Endothelial cell of umbilical vein (primary cell): ENCODE data around the gene RNMT. TPM values are rescaled to one million over a fixed set of nuclear protein-coding genes. Genes with fewer than 3 reads are reported as not detected.

ENCODE experiments used
- BruUV-seq: library from RNA; stranded (reverse); fragments of 400-500 nt; replicated peaks from 2 replicates; lab custom pipeline; 2021; lab: Mats Ljungman, UMichigan
- CTCF ChIA-PET: fragments of 300-600, 350-600 bp; sonication (Branson Sonifier 250); formaldehyde crosslinking; loops from one replicate; lab custom pipeline; 2021; ENCODE audit warnings: antibody characterized with exemption, inconsistent platforms; lab: Charles Lee
- POLR2A ChIA-PET: fragments of 300-600, 350-600 bp; sonication (Branson Sonifier 250); formaldehyde crosslinking; loops from one replicate; lab custom pipeline; 2021; ENCODE audit warnings: antibody characterized with exemption, inconsistent platforms; lab: Charles Lee
- DNase-seq: peaks from one replicate; pipeline ENCODE4 v3.0.0-alpha.2; 2011; ENCODE audit warnings: low read depth, low spot score
- FAIRE-seq: peaks from 2 replicates; lab custom pipeline; 2011; peaks lifted over from hg19 to GRCh38; lab: Jason Lieb, UNC
- H2AFZ ChIP-seq: 2 replicates; pipeline ENCODE4 v1.6.0; 2012; ENCODE audit warnings: low read depth, low read length, control low read depth, inconsistent platforms
- H3K27ac ChIP-seq: 2 replicates; pipeline ENCODE4 v1.5.1; 2011; ENCODE audit warnings: low read depth, mild to moderate bottlenecking, control low read depth, low read length, moderate library complexity; ENCODE audit not compliant: insufficient read depth
- H3K27me3 ChIP-seq, 2 experiments: 2 replicates each; pipeline versions ENCODE4 v1.6.0 to v1.6.1; 2011; ENCODE audit warnings: low read length in 2 of 2, mixed read lengths in 1 of 2; ENCODE audit not compliant: control insufficient read depth in 2 of 2, insufficient read depth in 2 of 2
- H3K36me3 ChIP-seq, 2 experiments: 2 replicates in 1 of 2; 3 replicates in 1 of 2; pipeline ENCODE4 v1.5.1; 2011; ENCODE audit warnings: low read length in 2 of 2, mild to moderate bottlenecking in 1 of 2, moderate library complexity in 1 of 2; ENCODE audit not compliant: control insufficient read depth in 2 of 2, insufficient read depth in 2 of 2; ENCODE audit errors: extremely low read depth in 1 of 2
- H3K4me1 ChIP-seq: 3 replicates; pipeline ENCODE4 v1.5.1; 2011; ENCODE audit warnings: mild to moderate bottlenecking, low read length; ENCODE audit not compliant: control insufficient read depth, insufficient read depth; ENCODE audit errors: extremely low read depth
- H3K4me2 ChIP-seq: 2 replicates; pipeline ENCODE4 v1.6.1; 2011; ENCODE audit warnings: low read length, control low read depth, mixed read lengths; ENCODE audit not compliant: insufficient read depth
- H3K4me3 ChIP-seq, 3 experiments: fragments of 200-600 bp in 1 of 3; sonication (generic), shearing (Covaris generic) in 1 of 3; replicated peaks in 1 of 3; 2 replicates each; pipeline ENCODE4 v1.5.1; 2011 to 2016; ENCODE audit warnings: control low read depth in 3 of 3, low read length in 3 of 3, mild to moderate bottlenecking in 2 of 3, inconsistent platforms in 1 of 3, low read depth in 1 of 3, moderate library complexity in 1 of 3; ENCODE audit not compliant: insufficient read depth in 1 of 3
- H3K79me2 ChIP-seq: 2 replicates; pipeline ENCODE4 v1.6.0; 2012; ENCODE audit warnings: low read length, inconsistent platforms; ENCODE audit not compliant: control insufficient read depth, insufficient read depth
- H3K9ac ChIP-seq: replicated peaks from 2 replicates; pipeline ENCODE3; 2011; ENCODE audit warnings: low read length, control low read depth; ENCODE audit not compliant: insufficient read depth; ENCODE audit errors: extremely low read depth
- H3K9me1 ChIP-seq: replicated peaks from 3 replicates; pipeline ENCODE4 v1.6.0; 2011; ENCODE audit warnings: mild to moderate bottlenecking, low read length; ENCODE audit not compliant: control insufficient read depth, insufficient read depth; ENCODE audit errors: extremely low read depth
- H3K9me3 ChIP-seq: replicated peaks from 2 replicates; pipeline ENCODE4 v1.5.1; 2012; ENCODE audit warnings: low read length, inconsistent platforms; ENCODE audit not compliant: control insufficient read depth, insufficient read depth
- H4K20me1 ChIP-seq: replicated peaks from 2 replicates; pipeline ENCODE3; 2011; ENCODE audit warnings: mild to moderate bottlenecking, low read length; ENCODE audit not compliant: control insufficient read depth, insufficient read depth; ENCODE audit errors: extremely low read depth
- CTCF ChIP-seq, 2 donors: IDR thresholded peaks; 1 replicate in 1 of 2; 2 replicates in 1 of 2; pipeline ENCODE4 v1.5.1; 2011; ENCODE audit warnings: low read length in 2 of 2, mild to moderate bottlenecking in 2 of 2, moderate library complexity in 2 of 2, control low read depth in 1 of 2, inconsistent platforms in 1 of 2, low read depth in 1 of 2; ENCODE audit not compliant: insufficient read depth in 1 of 2; ENCODE audit errors: extremely low read depth in 1 of 2
- EZH2 ChIP-seq: IDR thresholded peaks from 2 replicates; pipeline ENCODE4 v1.6.1; 2012; ENCODE audit warnings: borderline replicate concordance, low read depth, mild to moderate bottlenecking, moderate library complexity, low read length, inconsistent platforms; ENCODE audit not compliant: severe bottlenecking
- FOS ChIP-seq: IDR thresholded peaks from 2 replicates; pipeline ENCODE4 v1.6.1; 2011; ENCODE audit warnings: mild to moderate bottlenecking, low read length, moderate library complexity, borderline replicate concordance; ENCODE audit not compliant: insufficient read depth
- GATA2 ChIP-seq: IDR thresholded peaks from 2 replicates; pipeline ENCODE4 v1.7.0; 2011; ENCODE audit warnings: low read depth, mild to moderate bottlenecking, moderate library complexity, mixed read lengths, low read length; ENCODE audit not compliant: insufficient read length, insufficient read depth
- JUN ChIP-seq: IDR thresholded peaks from 2 replicates; pipeline ENCODE4 v1.6.1; 2011; ENCODE audit warnings: borderline replicate concordance, low read depth; ENCODE audit not compliant: insufficient read length, insufficient read depth
- MAX ChIP-seq: IDR thresholded peaks from 2 replicates; pipeline ENCODE4 v1.6.1; 2011; ENCODE audit not compliant: insufficient read depth, insufficient read length
- MYC ChIP-seq: IDR thresholded peaks from one replicate; pipeline ENCODE4 v1.6.1; 2011; ENCODE audit warnings: mild to moderate bottlenecking, low read depth, low read length
- POLR2A ChIP-seq: IDR thresholded peaks from 2 replicates; pipeline ENCODE4 v1.6.1; 2012; ENCODE audit warnings: low read depth, mild to moderate bottlenecking, control low read depth, low read length
- POLR2AphosphoS5 ChIP-seq: IDR thresholded peaks from 2 replicates; pipeline ENCODE4 v1.6.1; 2012; ENCODE audit warnings: low read depth, mild to moderate bottlenecking, control low read depth, low read length, moderate library complexity; ENCODE audit not compliant: insufficient read depth
- dilution Hi-C: fragments of 300-500 bp; cut with MboI; formaldehyde crosslinking; loops from one replicate; pipeline ENCODE4 v1.15.0; 2019; ENCODE audit warnings: low sequenced_read_pairs; ENCODE audit not compliant: extremely low pct_ligation_motif_present
- intact Hi-C: fragments of 100-400 bp; cut with micrococcal nuclease; formaldehyde crosslinking; loops from one replicate; pipeline ENCODE4 v1.10.0; 2022
- polyA plus RNA-seq, 4 experiments: library from polyadenylated mRNA; depleted of rRNA in 3 of 4; stranded (reverse) in 3 of 4; unstranded in 1 of 4; fragments of >200 nt; gene quantifications; 2 replicates each; pipeline versions ENCODE4 v1.2.1 to v1.2.3, GENCODE V29; 2011 to 2012; ENCODE audit warnings: missing spikeins in 1 of 4
- total RNA-seq: library from RNA; stranded (reverse); gene quantifications from 2 replicates; pipeline ENCODE4 v1.2.3, GENCODE V29; 2021

The RNMT gene
- total and polyA plus RNA-seq, 2 donors (not counting 3 experiments of a cell fraction or from before 2014, with no cell fraction given): 9.8 to 29.5 TPM

DNA sequence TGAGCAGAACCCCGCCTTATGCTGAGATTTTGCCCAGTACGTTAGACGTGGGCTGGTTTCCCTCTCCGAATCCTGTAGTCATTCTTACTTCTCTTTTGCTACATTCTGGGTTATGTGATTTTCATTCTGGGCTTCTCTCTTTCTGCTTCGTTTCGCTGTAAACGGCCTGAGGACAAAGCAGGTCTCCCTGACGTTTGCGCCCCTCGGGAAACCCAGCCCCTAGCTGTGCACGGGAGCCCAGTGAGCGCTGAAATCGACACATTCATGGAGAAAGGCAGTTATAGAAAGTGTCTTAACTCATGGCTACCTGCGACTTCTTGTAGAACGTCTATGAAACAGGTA, 74.8 kb downstream of the RNMT start:
- dilution Hi-C loops: no loop called here
- POLR2A ChIA-PET: no interaction called here

GRCh38 chr18:13804305-13804704, 77.8 kb downstream of the RNMT start:
- H3K36me3 ChIP-seq: no peaks in the 10 kb centered on the region
- H3K9me1 ChIP-seq: no peaks in the 10 kb centered on the region
- no TSS peak for BruUV-seq
- intact Hi-C loops: loop anchor here (5.0 to 10.0 kb wide), 2 partner anchors 340 to 587 kb away; partner anchors contain the start of gene LDLRAD4
- peak; percentile 64 for DNase-seq
- no peak for FAIRE-seq
- no peak for TF ChIP-seq GATA2
- TF ChIP-seq EZH2: no peak
- no peak for TF ChIP-seq MAX
- no peak for TF ChIP-seq POLR2AphosphoS5
- TF ChIP-seq MYC: no peak
- no peak for TF ChIP-seq POLR2A
- TF ChIP-seq JUN: no peak
- no peak for TF ChIP-seq FOS
- TF ChIP-seq CTCF (IDR thresholded peaks at IDR 0.05; ENCODE audit: extremely low read depth in 1 of 2, insufficient read depth in 1 of 2, low read depth in 1 of 2, low read length in 2 of 2): no peak
- peaks cover 3 to 10% of the 10 kb centered on the region in 2 experiments for H3K27me3 ChIP-seq
- peaks cover 5% of the 10 kb centered on the region for H3K4me1 ChIP-seq
- H3K79me2 ChIP-seq: no peaks in the 10 kb centered on the region
- ChIA-PET CTCF (interaction anchor here (0.6 to 4.0 kb wide), 3 partner anchors 8 to 246 kb away, joined by 3 to 26 read pairs (median 3); no protein-coding TSS in a partner anchor), POLR2A (no interaction called here)
- no peaks in the 10 kb centered on the region for H4K20me1 ChIP-seq
- no peak overlapping the region for H3K27ac ChIP-seq
- H3K4me2 ChIP-seq: no peak overlapping the region
- no peak overlapping the region for H2AFZ ChIP-seq
- H3K9me3 ChIP-seq: no peaks in the 10 kb centered on the region
- H3K4me3 ChIP-seq: no peak overlapping the region
- dilution Hi-C loops: no loop called here
- no peak overlapping the region for H3K9ac ChIP-seq

More for the DNA sequence above, 74.8 kb downstream of the RNMT start:
- Histone ChIP-seq H3K27ac (no peak overlapping the region), H3K36me3 (no peaks in the 10 kb centered on the region), H3K4me3 (peak overlapping the region in 1 of 3 experiments; percentile 37), H2AFZ (peak overlapping the region; percentile 16), H3K4me1 (peaks cover 23% of the 10 kb centered on the region), H4K20me1 (no peaks in the 10 kb centered on the region), H3K9ac (peak overlapping the region; percentile 16), H3K79me2 (no peaks in the 10 kb centered on the region), H3K4me2 (peak overlapping the region; percentile 71), H3K9me3 (no peaks in the 10 kb centered on the region), H3K9me1 (no peaks in the 10 kb centered on the region), H3K27me3 (peaks cover 3 to 10% of the 10 kb centered on the region in 2 experiments)
- BruUV-seq: no TSS peak
- CTCF ChIA-PET: interaction anchor here (1.5 to 1.7 kb wide), 3 partner anchors 11 to 243 kb away, joined by 4 to 7 read pairs (median 4); no protein-coding TSS in a partner anchor
- FAIRE-seq (no peak), DNase-seq (no peak)
- TF ChIP-seq FOS (no peak), MAX (no peak)
- intact Hi-C loops: loop anchor here (1.0 to 10.0 kb wide), 4 partner anchors 243 to 584 kb away; partner anchors contain the start of gene LDLRAD4
